Liver (tissue), 9 donors: ENCODE measurements around the gene CD80. TPM values are rescaled to one million over a fixed set of nuclear protein-coding genes. Genes with fewer than 3 reads are reported as not detected.

ENCODE experiments used
- DNase-seq: peaks from one replicate; pipeline ENCODE4 v3.0.0-alpha.2; 2017; ENCODE audit warnings: low spot score
- H3K27ac ChIP-seq, 2 donors: one replicate each; pipeline ENCODE4 v1.7.0; 2013; ENCODE audit warnings: inconsistent platforms in 2 of 2, low read length in 2 of 2, control low read depth in 1 of 2, low read depth in 1 of 2, mild to moderate bottlenecking in 1 of 2
- H3K27me3 ChIP-seq, 4 donors: one replicate each; pipeline versions ENCODE4 v1.6.1 to v1.7.0; 2013; ENCODE audit warnings: low read length in 3 of 4, inconsistent platforms in 1 of 4, mild to moderate bottlenecking in 1 of 4, moderate library complexity in 1 of 4; ENCODE audit not compliant: control insufficient read depth in 4 of 4, insufficient read depth in 4 of 4
- H3K36me3 ChIP-seq, 4 donors: one replicate each; pipeline versions ENCODE4 v1.6.1 to v1.7.0; 2013; ENCODE audit warnings: low read length in 3 of 4, mild to moderate bottlenecking in 3 of 4, low read depth in 1 of 4, moderate library complexity in 1 of 4; ENCODE audit not compliant: control insufficient read depth in 4 of 4, insufficient read depth in 3 of 4
- H3K4me1 ChIP-seq, 4 donors: one replicate each; pipeline versions ENCODE4 v1.6.1 to v1.7.0; 2013; ENCODE audit warnings: low read length in 3 of 4, mild to moderate bottlenecking in 3 of 4, moderate library complexity in 1 of 4; ENCODE audit not compliant: control insufficient read depth in 4 of 4, insufficient read depth in 4 of 4
- H3K4me3 ChIP-seq, 3 donors: one replicate each; pipeline versions ENCODE4 v1.6.1 to v1.7.0; 2013; ENCODE audit warnings: low read length in 3 of 3, control low read depth in 1 of 3, low read depth in 1 of 3, mild to moderate bottlenecking in 1 of 3
- H3K9ac ChIP-seq, 2 donors: one replicate each; pipeline ENCODE4 v1.7.0; 2013; ENCODE audit warnings: low read length in 2 of 2, mild to moderate bottlenecking in 2 of 2, moderate library complexity in 2 of 2, control low read depth in 1 of 2, low read depth in 1 of 2
- H3K9me3 ChIP-seq, 4 donors: one replicate each; pipeline versions ENCODE4 v1.6.1 to v1.7.0; 2013; ENCODE audit warnings: low read length in 3 of 4; ENCODE audit not compliant: control insufficient read depth in 4 of 4
- ATF3 ChIP-seq: IDR thresholded peaks from 2 replicates; pipeline ENCODE4 v1.6.1; 2016; ENCODE audit warnings: antibody characterized with exemption
- EGR1 ChIP-seq, 2 donors: IDR thresholded peaks; 2 replicates each; pipeline ENCODE4 v1.6.1; 2016 to 2018; ENCODE audit warnings: antibody characterized with exemption in 2 of 2, low read depth in 2 of 2
- FOXA1 ChIP-seq: IDR thresholded peaks from 2 replicates; pipeline ENCODE4 v1.6.1; 2016; ENCODE audit warnings: antibody characterized with exemption
- FOXA2 ChIP-seq: IDR thresholded peaks from 2 replicates; pipeline ENCODE4 v1.6.1; 2016; ENCODE audit warnings: antibody characterized with exemption
- GABPA ChIP-seq, 2 donors: IDR thresholded peaks in 1 of 2; conservative IDR thresholded peaks in 1 of 2; 2 replicates each; pipeline ENCODE4 v1.6.1; 2016; ENCODE audit warnings: antibody characterized with exemption in 2 of 2, mild to moderate bottlenecking in 1 of 2, moderate library complexity in 1 of 2
- HNF4A ChIP-seq, 2 donors: conservative IDR thresholded peaks; 2 replicates each; pipeline ENCODE4 v1.6.1; 2016; ENCODE audit warnings: antibody characterized with exemption in 2 of 2, mild to moderate bottlenecking in 2 of 2
- HNF4G ChIP-seq: IDR thresholded peaks from 2 replicates; pipeline ENCODE4 v1.6.1; 2016; ENCODE audit warnings: antibody characterized with exemption
- JUND ChIP-seq, 2 donors: IDR thresholded peaks; 2 replicates each; pipeline ENCODE4 v1.6.1; 2016; ENCODE audit warnings: antibody characterized with exemption in 2 of 2
- MAX ChIP-seq: IDR thresholded peaks from 2 replicates; pipeline ENCODE4 v1.6.1; 2016; ENCODE audit warnings: antibody characterized with exemption
- NR2F2 ChIP-seq: IDR thresholded peaks from 2 replicates; pipeline ENCODE4 v1.6.1; 2016; ENCODE audit warnings: antibody characterized with exemption
- RAD21 ChIP-seq, 2 donors: IDR thresholded peaks; 2 replicates each; pipeline ENCODE4 v1.6.1; 2016; ENCODE audit warnings: antibody characterized with exemption in 2 of 2, mild to moderate bottlenecking in 2 of 2
- REST ChIP-seq: IDR thresholded peaks from 2 replicates; pipeline ENCODE4 v1.6.1; 2016; ENCODE audit warnings: antibody characterized with exemption, mild to moderate bottlenecking
- SP1 ChIP-seq: IDR thresholded peaks from 2 replicates; pipeline ENCODE4 v1.6.1; 2018; ENCODE audit warnings: antibody characterized with exemption, mild to moderate bottlenecking
- TAF1 ChIP-seq: conservative IDR thresholded peaks from 2 replicates; pipeline ENCODE4 v1.6.1; 2016; ENCODE audit warnings: antibody characterized with exemption, mild to moderate bottlenecking
- YY1 ChIP-seq: IDR thresholded peaks from 2 replicates; pipeline ENCODE4 v1.6.1; 2016; ENCODE audit warnings: antibody characterized with exemption, mild to moderate bottlenecking
- ZBTB33 ChIP-seq: IDR thresholded peaks from 2 replicates; pipeline ENCODE4 v1.6.1; 2016; ENCODE audit warnings: antibody characterized with exemption
- WGBS: extraction: QIAGEN DNeasy Blood & Tissue Kit; methylation state at CpG from one replicate; pipeline ENCODE4 v1.1.7; 2013; 5-methylcytosine and 5-hydroxymethylcytosine counted together
- polyA plus RNA-seq, 2 donors: library from polyadenylated mRNA; stranded (reverse) in 1 of 2; unstranded in 1 of 2; fragments of 200-250 nt in 1 of 2; fragments of >200 nt in 1 of 2; fragmentation: Nextera tagmentation in 1 of 2; extraction: Ambion mirVana in 1 of 2; gene quantifications; one replicate each; pipeline versions ENCODE4 v1.2.1 to v1.2.3, GENCODE V29; 2013 to 2015
- total RNA-seq, 2 donors: library from RNA; depleted of rRNA; stranded (reverse); fragments of >200 nt; gene quantifications; one replicate each; pipeline ENCODE4 v1.2.3, GENCODE V29; 2014
- donor health status: healthy.
- donor health status: healthy.
- donor health status: healthy.
- donor health status: healthy.
- donor health status: healthy.

Gene CD80
- total and polyA plus RNA-seq, 4 donors = 0.21 to 1.5 (median 0.61) TPM

- H3K36me3 ChIP-seq = peaks cover 10 to 27% (median 21%) of the 10 kb centered on the region in 4 donors
- 62% methylated on average over 4 of the region's 4 CpGs for WGBS
- H3K4me3 ChIP-seq = no peak overlapping the region
- no peaks in the 10 kb centered on the region for H3K9me3 ChIP-seq
- TF ChIP-seq NR2F2 = no peak
- no peak for TF ChIP-seq EGR1 (IDR thresholded peaks at IDR 0.05; ENCODE audit: low read depth in 2 of 2)
- TF ChIP-seq HNF4A (conservative IDR thresholded peaks at IDR 0.05) = no peak
- TF ChIP-seq JUND (IDR thresholded peaks at IDR 0.05) = no peak
- TF ChIP-seq HNF4G = no peak
- no peak for TF ChIP-seq TAF1
- TF ChIP-seq YY1 = no peak
- TF ChIP-seq FOXA2 = no peak
- TF ChIP-seq FOXA1 = no peak
- no peak for TF ChIP-seq SP1
- TF ChIP-seq ATF3 = no peak
- no peak for TF ChIP-seq RAD21 (IDR thresholded peaks at IDR 0.05)
- no peak for TF ChIP-seq MAX
- H3K27me3 ChIP-seq = no peaks in the 10 kb centered on the region
- peak overlapping the region in 1 of 2 donors; percentile 1 for H3K27ac ChIP-seq
- no peaks in the 10 kb centered on the region for H3K4me1 ChIP-seq
- DNase-seq = no peak
- H3K9ac ChIP-seq = peak overlapping the region in 1 of 2 donors; percentile 35
Observed at GRCh38 chr3:119506631-119507030, 52.8 kb downstream of the CD80 start.

GRCh38 chr3:119500901-119501300, 58.5 kb downstream of the CD80 start:
- H3K27ac ChIP-seq = no peak overlapping the region
- peaks cover 4 to 18% (median 6%) of the 10 kb centered on the region in 4 donors for H3K36me3 ChIP-seq
- no peak overlapping the region for H3K4me3 ChIP-seq
- H3K9ac ChIP-seq = no peak overlapping the region
- H3K27me3 ChIP-seq = no peaks in the 10 kb centered on the region
- H3K9me3 ChIP-seq = no peaks in the 10 kb centered on the region
- no peak for TF ChIP-seq NR2F2
- TF ChIP-seq TAF1 = no peak
- no peak for TF ChIP-seq REST
- no peak for TF ChIP-seq GABPA (IDR thresholded peaks at IDR 0.05 in 1 of 2, conservative IDR thresholded peaks at IDR 0.05 in 1 of 2)
- no peak for TF ChIP-seq HNF4G
- TF ChIP-seq FOXA2 = no peak
- no peak for TF ChIP-seq MAX
- no peak for TF ChIP-seq EGR1 (IDR thresholded peaks at IDR 0.05; ENCODE audit: low read depth in 2 of 2)
- no peak for TF ChIP-seq ZBTB33
- peaks cover 2 to 34% (median 22%) of the 10 kb centered on the region in 4 donors for H3K4me1 ChIP-seq
- DNase-seq = no peak
- WGBS = 57% methylated on average over 2 of the region's 2 CpGs
